Raji (cell line): ENCODE results near the gene AKR1C3.

Experiments used
- POLR2A ChIP-seq: IDR thresholded peaks from 2 replicates; pipeline ENCODE4 v1.6.1; 2011; ENCODE audit warnings: low read depth, low read length, control low read depth; ENCODE audit not compliant: insufficient read depth

Gene AKR1C3

DNA sequence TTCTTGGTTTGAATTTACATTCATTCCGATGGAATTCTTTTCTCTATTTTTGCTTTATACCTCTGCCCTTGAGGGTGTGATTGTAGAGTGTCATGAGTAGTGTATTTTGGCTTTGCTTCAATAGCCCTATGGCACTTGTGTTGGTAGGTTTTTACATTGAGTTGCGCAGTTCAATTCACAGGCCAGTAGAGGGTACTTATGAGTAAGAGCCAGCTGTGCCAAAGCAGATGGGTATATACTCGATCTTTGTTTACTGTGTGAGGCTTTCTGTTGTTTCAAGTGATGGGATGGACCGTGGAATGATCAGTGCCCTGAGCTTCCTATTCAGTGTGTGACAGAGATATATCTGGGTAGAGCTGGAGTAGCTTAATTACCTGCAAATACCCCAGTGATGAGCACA, 4.3 kb upstream of the AKR1C3 start:
- no peak for TF ChIP-seq POLR2A

DNA sequence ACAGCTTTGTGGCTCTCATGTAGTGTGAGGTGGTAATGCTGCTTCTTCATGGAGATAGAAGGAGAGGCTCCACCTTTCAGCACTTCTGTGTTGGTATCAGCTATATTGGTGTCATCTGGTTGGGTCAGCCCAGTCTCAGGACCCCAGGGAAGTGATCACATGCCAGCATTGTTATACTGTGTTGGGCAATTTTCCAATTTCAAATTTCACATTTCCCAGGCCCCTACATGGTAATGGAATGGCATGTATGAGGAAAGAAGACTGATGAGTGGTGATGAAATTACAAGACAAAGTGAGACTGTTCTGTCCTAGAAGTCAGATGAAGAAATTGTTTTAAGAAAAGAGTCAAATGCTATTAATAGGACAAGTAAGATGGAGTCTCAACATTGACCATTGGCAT, 3.7 kb upstream of the AKR1C3 start:
- no peak for TF ChIP-seq POLR2A

DNA sequence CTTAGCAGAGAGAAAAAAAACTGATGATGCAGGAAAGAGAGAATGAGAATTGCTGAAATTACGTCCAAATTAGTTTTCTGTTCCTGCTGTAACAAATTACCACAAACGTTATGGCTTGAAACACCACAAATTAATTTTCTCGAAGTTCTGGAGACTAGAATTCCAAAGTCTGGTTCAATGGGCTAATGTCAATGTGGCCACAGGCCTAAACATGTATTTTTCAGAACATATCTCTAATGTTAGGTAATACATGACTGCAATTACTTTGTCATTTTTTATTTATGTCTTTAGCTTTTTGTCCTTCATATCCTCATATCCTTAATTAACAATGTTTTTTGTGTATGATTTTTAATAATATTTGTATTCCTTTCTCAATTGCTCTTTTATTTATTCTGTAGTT, 3.0 kb upstream of the AKR1C3 start:
- TF ChIP-seq POLR2A, result no peak

DNA sequence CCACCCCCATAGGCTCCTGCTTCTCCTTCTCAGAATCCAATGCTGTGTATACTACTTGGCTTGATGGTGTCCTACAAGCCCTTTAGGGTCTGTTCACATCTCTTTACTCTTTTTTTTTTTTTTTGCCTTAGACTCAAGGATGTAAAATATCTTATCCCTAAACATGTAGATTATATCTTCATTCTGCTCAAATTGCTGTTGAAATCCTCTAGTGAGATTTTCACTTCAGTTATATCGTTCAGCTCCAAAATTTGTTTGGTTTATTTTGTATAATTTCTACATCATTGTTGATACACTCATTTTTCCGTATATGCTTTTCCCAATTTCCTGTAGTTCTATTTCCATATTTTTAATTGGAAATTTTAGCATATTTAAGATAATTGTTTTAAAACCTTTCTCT, 1.8 kb upstream of the AKR1C3 start:
- no peak for TF ChIP-seq POLR2A

DNA sequence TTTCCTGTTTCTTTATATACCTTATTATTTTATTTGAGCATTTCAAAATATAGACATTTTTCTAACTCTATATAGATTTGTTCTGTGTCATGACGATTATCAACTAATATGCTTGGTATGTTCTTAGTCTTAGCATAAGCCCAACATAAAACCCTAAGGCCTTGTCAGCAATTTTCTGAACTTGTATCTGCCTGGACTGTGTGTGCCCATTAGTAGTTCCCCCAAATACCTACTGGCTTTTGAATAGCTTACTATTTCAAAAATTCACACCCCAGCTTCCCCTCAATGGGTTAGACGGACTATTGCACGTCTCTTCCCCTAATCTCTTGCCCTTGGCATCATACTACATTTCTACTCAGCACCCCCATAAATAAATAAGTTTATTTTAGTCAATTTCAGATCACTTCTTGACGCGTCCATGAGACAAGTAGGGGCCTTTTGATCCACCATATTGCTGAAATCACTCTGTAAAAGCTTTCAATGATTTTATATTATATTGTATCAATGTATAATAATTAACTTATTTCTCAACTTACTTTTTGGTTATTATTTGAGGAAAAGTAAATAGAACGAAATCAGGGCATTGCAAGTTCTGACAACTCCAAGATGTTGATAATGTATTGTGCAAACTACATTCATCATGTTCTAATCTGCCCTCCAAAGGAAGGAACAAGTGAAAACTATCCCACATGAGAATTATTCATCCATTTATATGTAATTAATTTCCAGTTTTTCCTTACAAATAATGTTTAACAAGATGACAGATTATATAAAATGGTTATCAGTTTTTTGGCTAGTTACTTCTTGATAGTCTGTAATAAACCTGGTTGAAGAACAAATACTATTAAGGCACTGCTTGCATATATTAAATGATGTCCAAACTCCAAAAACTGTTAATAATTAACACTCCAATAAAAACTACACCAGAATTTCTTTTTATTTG, 1.1 kb upstream of the AKR1C3 start:
- TF ChIP-seq POLR2A, result no peak

DNA sequence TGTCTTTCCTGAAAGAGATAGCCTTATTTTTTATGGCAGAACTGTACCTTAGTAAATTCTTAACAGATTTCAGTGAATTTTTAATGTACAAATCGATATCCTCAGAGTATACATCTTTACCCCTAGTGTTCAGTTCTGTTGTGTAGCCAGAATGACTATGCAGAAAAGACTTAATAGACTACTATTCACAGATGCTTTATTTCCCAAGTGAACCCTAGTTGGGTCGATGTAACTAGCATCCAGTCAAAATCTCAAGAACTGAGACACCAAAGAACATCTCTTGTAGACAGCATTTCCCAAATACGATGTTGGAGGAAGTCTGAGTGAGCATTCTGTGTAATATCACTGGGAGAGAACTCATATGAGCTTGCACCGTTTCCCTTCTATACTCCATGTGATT, 1.5 kb downstream of the AKR1C3 start:
- TF ChIP-seq POLR2A, result no peak

DNA sequence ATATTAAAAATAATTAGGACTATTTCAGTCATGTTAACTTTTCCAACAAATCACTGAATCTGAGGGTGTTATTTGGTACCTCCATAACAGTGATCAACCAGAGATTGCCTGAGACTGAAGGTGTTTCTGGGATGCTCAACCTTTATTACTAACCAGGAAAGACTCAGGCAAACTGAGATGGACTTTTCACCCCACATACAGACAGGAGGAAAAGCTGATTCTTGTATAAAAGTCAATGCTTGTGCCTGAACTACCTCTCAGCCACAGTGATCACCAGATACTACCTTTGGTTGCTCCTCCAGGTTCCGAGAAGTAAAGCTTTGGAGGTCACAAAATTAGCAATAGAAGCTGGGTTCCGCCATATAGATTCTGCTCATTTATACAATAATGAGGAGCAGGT, 1.9 kb downstream of the AKR1C3 start:
- no peak for TF ChIP-seq POLR2A

DNA sequence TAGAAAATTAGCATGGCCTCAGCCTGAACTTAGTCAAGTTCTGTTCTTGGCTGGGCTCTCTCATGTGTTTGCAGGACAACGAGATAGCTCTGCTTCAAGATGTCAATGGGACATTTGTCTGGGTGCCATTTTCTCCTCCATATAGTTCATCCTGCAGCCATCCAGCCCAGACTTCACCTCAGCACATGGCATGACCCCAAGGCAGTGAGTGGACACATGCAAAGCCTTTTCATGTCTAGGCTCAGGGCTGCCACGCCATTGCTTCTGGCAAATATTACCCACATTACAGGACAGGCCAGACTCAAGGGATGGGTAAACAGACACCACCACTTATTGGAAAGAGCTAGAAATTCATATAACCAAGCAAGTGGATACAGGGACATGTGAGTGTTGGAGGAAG, 9.3 kb downstream of the AKR1C3 start:
- no peak for TF ChIP-seq POLR2A

DNA sequence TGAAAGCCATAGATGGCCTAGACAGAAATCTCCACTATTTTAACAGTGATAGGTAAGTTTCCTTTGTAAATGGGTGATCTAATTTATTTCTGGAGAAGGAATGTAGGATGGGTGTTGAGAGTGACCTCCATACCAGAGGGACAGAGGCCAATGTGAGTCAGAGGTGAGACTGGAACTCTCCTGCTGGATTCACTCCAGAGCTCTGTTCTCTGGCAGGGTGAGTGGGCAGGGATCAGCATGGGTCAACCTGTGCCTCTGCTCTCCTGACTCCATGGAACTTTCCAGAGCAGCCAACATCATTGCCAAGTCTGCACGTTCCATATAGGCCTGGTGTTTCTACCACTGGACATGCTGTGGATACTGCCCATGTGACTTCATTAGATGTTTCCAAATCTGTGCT, 11.4 kb downstream of the AKR1C3 start:
- no peak for TF ChIP-seq POLR2A

DNA sequence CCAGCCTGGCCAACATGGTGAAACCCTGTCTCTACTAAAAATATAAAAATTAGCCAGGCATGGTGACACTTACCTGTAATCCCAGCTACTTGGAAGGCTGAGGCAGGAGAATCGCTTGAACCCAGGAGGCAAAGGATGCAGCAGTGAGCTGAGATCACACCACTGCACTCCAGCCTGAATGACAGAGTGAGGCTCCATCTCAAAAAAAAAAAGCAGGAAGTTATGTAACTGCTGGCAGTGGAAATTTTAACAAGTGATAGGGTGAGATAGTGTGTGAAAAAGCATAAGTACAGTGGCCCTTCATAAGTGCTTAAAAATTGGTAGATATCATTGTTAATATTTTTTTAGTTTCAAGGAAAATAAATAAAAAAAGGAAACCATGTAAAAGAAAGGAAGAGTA, 12.3 kb downstream of the AKR1C3 start:
- TF ChIP-seq POLR2A, result no peak

DNA sequence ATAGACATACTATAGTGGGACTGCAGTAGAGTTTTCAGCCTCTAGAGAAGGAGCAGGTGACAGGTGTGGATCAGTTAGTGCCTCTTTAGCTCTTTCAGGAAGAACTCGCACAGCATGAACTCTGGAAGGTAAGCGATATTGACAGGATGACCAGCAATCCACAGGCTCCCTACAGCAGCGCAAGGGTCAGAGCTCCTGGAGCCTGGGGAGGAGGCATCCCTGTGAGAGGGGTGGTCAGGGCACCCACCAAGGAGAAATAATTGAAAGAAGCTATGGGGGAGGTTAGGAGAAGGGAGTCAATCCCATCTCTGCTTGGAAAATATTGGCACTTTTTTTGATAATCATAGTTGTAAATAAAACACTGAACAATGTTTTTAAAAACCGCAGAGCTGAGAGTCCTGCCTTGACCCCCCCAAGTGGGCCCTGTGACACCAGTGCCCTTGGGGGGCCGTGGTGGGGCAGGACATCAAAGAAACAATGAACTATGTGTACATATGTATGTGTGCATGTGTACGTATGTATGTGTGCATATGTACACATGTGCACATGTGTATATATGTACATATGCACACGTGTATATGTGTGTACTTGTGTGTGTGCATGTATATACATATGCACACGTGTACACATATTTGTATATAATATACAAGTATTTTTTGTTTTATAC, 13.8 kb downstream of the AKR1C3 start:
- TF ChIP-seq POLR2A, result no peak

DNA sequence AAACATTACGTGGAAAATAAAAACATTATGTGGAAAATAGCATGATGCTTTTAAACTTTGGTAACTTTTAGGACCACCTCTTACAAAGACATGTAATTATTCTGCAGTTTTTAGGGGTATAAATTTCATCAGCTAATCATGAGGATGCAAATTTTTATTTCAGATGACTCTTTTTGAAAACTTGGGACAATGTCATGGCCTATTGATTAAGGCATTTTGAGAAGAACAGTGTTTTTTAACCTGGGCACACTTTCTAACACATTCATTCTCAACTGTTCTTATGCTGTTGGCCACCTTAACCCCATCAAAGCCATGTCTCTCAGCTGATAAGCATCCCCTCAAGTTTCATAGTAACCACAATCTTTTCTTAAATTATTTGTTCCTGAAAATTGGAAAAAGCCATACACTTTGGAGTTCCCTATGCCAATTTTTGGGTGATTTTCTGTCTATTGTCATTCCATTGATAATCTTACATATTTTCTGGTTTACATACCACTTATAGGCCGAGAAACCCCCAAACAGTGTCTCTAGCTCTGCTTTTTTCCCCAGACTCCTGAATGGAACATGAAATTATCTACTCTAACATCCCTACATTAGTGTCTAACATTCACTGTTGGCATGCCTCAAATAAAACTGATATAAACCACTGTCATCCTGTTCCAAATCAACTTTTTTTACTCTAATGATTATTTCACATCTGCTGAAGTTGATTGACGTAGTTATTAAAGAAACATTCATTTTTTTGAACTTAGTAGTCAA, 14.6 kb downstream of the AKR1C3 start:
- TF ChIP-seq POLR2A, result no peak

DNA sequence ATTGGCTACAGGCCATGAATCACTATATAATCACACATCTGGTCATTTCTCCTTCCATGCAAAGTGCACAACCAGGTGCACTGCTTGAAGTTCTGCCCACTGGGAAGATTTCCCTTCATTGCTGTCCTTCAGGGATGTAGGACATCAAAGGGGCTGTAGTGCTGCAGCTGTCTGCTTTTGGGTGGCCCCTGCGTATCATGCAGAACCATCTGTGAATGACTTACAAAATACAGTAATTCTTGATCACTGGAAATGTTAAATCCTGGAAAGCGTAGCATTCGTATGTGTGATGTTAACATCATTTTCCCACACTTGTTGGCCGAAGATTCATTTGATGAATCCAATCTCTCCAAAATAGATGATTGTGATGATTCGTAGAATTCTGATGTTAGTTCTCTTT, 22.4 kb downstream of the AKR1C3 start:
- TF ChIP-seq POLR2A, result no peak

DNA sequence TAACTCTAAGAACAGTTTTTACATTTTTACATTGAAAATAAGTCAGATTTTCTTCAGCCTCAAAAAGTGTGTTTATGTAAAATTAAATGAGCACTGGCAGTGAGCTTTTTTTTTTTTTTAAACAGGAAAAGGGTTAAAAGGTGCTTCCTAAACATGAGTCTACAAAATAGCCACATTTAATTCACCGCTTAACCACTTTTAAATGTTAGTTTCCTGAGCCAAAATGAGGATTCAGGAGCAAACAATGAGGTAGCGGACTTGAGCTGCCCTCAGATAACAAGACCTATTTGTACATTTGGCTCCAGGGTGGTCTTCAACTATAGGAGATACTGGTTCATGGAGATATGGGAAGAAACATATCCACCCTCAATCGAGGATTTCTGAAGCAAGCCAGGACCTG, 22.8 kb downstream of the AKR1C3 start:
- no peak for TF ChIP-seq POLR2A

DNA sequence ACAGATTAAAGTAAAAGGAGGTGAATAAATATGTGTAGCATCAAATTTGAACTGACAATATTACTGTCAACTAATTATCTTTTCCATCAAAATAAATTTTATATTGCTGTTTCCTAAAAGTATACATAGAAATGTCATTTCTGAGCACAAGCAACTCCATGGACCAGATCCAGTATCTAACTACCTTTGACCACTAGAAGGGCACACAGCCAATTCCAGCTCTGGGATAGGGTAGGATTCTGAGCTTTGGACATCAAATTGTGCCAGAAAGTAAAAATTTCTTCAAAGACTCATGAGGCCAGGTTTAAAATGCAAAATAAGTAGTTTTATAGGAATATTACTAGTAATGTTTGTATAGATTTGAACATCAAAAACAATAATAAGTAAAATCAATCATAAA, 29.7 kb downstream of the AKR1C3 start:
- no peak for TF ChIP-seq POLR2A

DNA sequence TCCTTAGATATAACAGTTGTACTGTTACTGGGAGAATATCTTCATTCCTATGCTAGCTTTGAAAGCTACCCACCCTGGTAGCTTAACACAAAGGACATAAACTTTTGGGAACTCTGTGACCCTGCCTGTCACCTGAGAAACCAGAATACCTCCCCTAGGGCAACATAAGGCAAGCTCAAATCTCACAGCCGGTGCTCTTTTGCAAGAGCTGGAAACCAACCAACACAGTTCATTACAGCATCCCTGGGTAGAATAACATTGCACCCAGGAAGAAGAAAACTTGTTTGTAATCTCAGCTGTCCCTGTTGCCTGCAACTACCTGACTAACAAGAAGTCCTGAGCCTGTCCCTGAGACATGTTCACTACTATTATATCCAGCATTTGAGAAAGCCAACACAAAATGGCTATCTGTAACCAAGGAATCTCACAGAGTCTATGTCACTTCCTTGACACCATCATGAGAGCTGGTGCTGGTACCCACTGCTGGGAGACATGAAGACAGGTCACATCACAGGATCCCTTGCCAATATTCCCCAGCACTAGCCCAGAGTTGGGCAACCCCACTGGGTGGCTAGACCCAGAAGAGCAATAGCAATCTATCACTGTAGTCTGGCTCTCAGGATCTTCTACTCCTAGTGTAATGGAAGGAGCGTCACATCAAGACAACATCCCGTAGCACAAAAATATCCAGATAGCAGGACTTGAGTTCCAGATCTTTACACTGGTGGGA, 31.3 kb downstream of the AKR1C3 start:
- TF ChIP-seq POLR2A, result no peak

DNA sequence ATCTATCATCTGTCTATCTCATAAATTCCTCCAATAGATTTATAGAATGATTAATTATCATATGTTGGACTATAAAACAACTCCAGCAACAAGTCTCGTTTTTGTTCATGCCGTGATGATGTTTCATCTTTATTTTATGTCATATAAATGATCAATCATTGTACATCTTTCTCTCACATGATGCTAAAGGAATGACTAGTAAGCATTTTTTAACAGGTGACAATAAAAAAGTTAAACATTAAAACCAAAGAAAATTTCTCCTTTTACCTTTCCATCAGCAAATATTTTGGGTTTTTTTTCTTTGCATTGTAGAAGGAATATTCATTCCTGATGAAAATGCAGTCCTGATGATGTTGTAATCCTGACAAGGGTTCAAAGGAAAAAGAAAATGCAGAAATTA, 41.4 kb downstream of the AKR1C3 start:
- no peak for TF ChIP-seq POLR2A
